HG03060 (cell line): ENCODE results near the gene ANO1.

Source experiments
- ATAC-seq: cut with Tn5 transposase; IDR thresholded peaks from one replicate; pipeline ENCODE4 v1.9.1; 2021; ENCODE audit warnings: low read depth, moderate number of reproducible peaks; ENCODE audit not compliant: unreplicated experiment

ANO1 gene

DNA sequence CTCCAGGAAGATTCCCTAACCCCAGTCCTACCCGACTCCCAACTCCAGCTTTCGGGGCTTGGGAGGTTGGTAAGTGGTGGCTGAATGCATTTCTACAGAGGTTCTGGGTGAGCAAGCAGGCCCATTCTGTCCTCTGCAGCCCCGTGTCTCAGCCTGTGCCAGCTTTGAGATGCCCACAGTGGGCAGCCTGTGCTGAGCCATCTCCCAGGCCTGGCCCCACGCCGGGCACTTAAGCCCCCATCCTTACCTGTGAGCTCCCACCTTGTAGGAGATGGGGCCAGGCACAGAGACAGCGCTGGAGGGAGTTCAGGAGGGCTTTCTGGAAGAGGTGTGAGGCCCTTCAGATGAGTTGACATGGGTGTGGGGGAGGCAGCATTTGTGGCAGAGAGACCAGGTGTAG, 54.5 kb downstream of the ANO1 start:
- no peak for ATAC-seq

DNA sequence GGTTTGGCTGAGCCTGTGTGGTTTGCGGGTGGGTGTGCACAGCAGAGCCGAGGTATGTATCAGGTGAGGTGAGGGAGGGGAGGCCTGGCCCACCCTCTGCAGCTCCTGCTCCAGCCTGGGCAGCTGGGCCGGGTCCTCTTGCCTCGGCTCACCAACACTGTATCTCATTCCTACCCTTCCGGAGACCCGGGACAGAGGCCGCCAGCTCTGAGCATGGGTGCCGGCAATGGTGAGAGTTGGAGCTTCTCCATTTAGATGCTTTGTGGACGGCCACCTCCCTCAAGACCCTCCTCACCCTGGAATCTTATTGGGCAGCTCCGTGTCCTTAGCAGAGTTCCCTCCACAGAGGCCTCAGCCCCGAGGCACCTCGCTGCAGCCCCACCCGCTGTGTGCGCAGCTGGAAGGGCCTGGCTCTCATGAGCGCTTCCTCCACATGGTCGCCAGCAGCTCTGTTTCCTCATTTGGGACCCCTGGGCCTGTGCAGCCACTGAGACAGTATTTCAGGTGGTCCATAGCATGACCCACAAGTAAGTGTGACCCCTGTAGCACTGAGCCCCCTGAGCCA, 55.7 kb downstream of the ANO1 start:
- ATAC-seq, result no peak

DNA sequence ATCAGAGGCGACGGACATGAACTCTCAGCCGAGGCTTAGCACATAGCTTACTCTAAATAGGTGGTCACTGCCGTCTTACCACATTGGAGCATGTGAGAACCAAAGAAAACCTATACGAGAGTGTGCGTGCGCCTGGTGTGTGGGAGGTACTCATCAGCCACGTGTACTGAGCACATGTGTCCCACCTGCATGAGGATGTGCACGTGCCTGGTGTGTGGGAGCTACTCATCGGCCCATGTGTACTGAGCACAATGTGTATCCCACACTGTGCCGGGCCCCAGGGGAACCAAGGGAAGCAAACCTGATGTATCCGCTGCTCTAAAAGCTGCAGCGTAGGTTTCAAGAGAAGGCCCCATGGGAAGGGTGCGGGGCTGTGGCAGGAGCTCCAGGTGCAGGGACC, 56.4 kb downstream of the ANO1 start:
- no peak for ATAC-seq

DNA sequence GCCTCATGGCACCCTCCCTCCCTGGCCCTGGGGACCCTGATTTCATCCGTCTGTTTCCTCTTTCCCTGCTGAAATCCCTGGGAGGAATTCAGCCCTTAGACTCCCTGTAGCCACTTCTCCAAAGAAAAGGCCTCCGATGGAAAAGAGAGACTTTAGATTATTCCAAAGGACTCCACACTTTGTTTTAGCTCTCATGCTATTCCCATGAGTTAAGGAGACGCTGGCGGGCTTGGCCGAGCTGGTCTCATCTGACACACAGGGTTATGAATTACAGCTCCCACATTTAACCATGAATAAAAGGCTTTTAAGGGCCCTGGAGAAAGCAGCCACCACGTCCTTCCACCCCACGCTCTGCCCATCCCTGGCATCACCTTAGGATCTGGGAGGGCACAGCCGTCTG, 57.0 kb downstream of the ANO1 start:
- ATAC-seq, result no peak

- no peak for ATAC-seq
Observed at GRCh38 chr11:70135625-70136059, 57.5 kb downstream of the ANO1 start.

DNA sequence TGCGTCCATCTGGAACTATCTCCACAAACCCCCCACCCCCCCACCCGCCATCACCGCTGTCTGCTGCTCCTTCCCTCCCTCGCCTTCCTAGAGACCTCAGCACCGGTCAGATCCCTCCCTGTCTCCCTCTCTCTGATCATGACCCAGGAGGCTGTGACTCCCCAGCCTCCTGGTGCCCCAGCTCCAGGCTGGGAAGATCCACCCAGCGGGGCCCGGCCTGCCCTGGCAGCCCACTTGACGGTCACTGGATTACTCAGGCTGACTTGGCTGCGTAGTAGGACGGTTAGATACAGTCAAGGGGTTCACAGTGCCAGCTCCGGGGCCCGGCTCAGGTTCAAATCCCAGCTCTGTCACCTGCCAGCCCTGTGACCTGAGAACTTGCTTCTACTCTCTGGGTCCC, 59.3 kb downstream of the ANO1 start:
- no peak for ATAC-seq

DNA sequence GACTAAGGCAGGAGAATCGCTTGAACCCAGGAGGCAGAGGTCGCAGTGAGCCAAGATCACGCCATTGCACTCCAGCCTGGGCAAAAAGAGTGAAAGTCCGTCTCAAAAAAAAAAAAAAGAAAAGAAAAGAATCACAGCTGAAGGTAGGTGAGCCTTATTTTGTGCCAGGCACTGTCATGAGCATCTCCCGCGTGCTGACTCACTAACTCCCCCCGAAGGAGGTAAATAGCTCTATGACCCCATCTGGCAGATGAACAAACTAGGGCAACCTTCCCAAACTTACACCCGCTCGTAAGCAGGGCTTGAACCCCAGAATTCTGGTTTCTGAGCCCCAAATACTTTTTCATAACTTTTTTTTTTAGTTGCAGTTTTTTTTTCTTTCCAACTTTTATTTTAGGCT, 60.3 kb downstream of the ANO1 start:
- ATAC-seq, result no peak

DNA sequence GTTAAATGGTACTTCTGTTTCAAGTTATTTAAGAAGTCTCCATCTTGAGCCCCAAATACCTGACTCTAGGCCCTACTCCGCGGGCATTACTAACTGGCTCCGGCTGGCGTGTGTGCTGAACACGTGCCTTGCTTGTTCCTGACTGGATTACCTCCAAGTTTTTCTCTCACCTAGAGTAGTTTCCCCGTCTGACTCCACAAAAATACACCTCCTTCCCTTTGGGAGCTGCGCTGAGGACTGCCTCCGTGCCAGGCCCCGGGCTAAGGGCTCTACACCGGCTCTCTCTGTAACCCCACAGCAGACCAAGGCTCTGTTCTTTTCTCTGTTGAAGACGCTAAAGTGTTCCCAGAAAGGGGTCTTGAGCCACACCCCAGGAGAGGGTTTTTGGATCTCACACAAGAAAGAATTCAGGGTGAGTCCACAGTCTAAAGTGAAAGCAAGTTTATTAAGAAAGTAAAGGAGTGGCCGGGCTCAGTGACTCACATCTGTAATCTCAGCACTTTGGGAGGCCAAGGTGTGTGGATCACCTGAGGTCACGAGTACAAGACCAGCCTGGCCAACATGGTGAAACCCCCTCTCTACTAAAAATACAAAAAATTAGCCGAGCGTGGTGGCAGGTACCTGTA, 61.8 kb downstream of the ANO1 start:
- no peak for ATAC-seq

DNA sequence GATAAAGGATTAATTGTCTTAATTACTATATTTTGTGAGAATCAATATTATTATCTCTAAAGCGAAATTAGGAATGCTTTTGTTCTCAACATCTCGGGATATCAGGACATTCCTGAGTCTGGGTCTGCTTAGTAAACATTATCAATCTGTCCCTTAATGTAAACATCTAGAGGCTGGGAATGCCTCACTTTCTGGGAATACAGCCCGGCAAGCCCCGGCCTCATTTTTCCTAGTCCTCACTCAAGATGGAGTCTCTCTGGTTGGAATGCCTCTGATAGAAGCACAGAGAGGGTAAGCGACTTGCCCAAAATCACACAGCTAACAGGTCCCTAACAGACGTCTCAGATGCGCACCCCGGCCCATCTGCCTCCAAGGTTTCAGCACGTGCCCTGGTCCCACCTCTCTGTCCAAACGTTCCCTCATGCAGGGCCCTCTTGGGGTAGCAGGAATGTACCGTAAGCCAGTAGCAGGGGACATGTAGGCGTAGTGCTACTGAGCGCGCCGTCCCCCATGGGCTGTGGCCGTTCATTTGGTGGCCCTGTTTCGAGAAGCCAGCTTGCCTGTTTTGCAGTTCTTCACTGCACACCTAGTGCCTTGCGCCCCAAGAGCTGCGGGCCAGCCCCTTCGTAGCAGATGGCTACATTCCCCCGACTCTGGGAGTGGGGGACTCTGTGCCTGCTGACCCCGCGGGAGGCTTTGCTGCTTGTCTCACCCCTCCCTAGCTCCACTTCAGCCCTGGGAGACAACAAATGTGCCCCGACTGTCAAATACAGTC, 62.8 kb downstream of the ANO1 start:
- ATAC-seq, result no peak

- ATAC-seq, result no peak
Observed at GRCh38 chr11:70141486-70142220, 63.5 kb downstream of the ANO1 start.

DNA sequence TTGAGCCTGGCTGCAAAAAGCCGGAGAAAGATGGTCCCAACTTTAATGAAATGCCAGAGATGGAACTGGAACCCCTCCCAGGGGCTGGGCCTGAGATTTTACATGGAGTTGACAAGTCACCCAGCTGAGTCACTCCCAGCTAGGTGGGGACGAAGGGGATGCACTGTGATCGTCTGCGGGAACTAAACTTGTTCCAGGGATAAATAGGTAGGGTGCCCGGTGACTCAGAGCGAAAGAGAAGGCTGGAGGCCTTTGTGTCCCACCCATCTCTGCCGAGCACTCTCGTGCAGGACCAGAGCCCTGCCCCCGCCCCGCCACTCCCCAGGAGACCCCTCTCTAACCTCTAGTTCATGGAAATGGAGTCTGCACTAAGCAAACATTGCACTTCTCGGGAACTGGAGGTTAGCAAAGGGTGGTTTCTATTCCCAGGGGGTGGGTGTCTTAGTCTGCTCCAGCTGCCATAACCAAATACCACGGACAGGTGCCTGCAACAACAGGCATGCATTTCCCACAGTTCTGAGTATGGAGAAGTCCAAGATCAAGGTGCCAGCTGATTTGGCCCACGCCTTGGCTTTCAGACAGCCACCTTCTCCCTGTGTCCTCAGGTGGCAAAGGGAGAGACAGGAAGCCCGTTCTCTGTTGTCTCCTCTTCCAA, 64.2 kb downstream of the ANO1 start:
- ATAC-seq, result no peak

DNA sequence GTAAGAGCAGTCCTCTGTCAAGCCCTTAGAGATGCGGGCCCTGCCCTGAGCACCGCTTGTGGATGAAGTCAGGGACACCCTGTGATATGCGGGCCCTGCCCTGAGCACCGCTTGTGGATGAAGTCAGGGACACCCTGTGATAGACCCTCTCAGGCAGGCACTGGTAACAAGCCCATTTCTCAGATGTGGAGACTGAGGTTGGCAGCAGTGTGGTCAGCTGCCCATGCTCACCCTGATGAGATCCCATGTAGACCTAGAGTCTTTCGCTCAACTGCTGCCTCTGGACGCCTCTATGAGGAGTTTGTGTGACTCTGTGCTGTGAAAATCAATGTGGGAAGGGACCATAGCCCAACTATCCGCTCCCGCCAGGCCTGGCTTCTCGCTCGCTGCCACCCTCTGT, 66.1 kb downstream of the ANO1 start:
- ATAC-seq, result no peak

DNA sequence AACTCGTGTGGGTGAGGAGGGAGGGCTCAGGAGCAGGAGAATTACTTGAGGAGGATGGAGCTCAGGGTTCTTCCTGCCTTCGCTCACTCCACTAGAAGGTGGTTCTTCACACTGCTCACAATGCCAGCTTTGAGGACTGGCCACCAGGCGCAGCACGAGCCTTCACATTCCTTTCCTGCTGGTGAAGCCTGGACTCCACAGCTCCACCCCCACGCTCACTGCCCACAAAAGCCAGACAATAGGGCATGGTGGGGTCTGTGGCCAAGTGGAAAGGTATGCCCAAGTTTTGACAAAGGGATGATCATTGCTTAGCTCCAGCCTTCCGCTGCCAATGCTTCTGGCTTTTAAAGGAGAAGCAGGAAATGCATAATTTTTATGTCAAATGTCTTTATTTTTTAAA, 67.0 kb downstream of the ANO1 start:
- ATAC-seq, result no peak

- ATAC-seq, result no peak
Observed at GRCh38 chr11:70145841-70146240, 67.7 kb downstream of the ANO1 start.

GRCh38 chr11:70146299-70146698, 68.2 kb downstream of the ANO1 start:
- no peak for ATAC-seq

GRCh38 chr11:70146895-70147520, 68.9 kb downstream of the ANO1 start:
- ATAC-seq, result no peak

- ATAC-seq, result no peak
Observed at GRCh38 chr11:70147668-70148067, 69.6 kb downstream of the ANO1 start.

GRCh38 chr11:70151671-70152070, 73.6 kb downstream of the ANO1 start:
- ATAC-seq, result no peak

DNA sequence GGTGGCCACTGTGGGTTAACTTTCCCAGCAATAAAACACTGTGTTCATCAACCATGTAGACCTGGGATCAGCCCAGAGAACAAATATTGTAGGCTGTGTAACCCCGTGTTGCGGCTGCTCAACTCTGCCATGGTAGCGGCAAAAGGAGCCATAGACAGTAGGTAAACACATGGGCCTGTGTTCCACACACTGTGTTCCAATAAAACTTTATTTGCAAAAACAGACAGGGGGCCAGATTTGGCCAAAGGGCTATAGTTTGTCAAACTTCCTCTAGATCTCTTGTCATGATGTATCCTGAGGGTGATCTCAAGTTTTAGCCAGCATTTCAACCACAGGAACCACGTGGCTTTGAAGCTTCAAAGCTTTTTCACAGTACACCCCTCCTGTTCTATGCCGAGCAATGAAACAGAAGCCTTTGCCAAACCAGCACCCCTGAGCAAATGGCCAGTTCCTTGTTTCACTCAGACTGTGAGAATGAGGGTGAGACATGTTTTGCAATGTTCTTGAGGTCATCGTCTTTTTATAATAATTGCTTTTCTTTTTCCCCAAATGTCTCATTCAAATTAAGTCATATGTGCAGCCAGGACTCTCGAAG, 75.1 kb downstream of the ANO1 start:
- ATAC-seq, result no peak

DNA sequence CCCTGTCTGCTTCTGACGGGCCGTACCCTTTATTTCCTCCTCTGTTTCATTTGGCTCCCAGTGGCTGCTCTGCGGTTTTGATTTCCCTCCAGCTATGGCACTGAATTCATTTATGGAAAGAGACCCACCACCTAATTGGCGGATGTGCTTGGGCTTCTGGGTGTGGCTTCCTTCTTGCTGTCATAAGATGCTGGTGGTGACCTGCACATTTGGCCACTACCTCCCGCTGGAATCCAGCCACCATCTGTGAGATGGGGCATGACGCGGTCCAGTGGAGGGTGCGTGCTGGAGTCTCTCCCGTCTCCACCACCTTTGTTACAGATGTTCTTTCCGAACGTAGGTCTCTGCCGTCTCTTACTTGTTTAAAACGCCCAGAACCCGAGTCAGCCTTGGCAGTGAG, 77.3 kb downstream of the ANO1 start:
- ATAC-seq, result no peak
